Thyroid gland (tissue), 4 donors: ENCODE data around the gene TTC38.

Experiments
- POLR2A ChIP-seq, 2 donors: fragments of 450-650 bp; IDR thresholded peaks; one replicate each; pipeline ENCODE4 v1.6.1; 2017; ENCODE audit warnings: antibody characterized with exemption in 2 of 2, mild to moderate bottlenecking in 2 of 2, moderate library complexity in 1 of 2
- TF ChIP-seq, protein P1 (sequence below), 6 experiments: fragments of 200-600 bp in 3 of 6; fragments of 450-650 bp in 3 of 6; sonication (generic) in 3 of 6; IDR thresholded peaks; one replicate each; pipeline ENCODE4 v1.5.1; 2016 to 2019; ENCODE audit warnings: antibody characterized with exemption in 6 of 6, mild to moderate bottlenecking in 2 of 6, inconsistent platforms in 1 of 6, moderate library complexity in 1 of 6

DNA sequence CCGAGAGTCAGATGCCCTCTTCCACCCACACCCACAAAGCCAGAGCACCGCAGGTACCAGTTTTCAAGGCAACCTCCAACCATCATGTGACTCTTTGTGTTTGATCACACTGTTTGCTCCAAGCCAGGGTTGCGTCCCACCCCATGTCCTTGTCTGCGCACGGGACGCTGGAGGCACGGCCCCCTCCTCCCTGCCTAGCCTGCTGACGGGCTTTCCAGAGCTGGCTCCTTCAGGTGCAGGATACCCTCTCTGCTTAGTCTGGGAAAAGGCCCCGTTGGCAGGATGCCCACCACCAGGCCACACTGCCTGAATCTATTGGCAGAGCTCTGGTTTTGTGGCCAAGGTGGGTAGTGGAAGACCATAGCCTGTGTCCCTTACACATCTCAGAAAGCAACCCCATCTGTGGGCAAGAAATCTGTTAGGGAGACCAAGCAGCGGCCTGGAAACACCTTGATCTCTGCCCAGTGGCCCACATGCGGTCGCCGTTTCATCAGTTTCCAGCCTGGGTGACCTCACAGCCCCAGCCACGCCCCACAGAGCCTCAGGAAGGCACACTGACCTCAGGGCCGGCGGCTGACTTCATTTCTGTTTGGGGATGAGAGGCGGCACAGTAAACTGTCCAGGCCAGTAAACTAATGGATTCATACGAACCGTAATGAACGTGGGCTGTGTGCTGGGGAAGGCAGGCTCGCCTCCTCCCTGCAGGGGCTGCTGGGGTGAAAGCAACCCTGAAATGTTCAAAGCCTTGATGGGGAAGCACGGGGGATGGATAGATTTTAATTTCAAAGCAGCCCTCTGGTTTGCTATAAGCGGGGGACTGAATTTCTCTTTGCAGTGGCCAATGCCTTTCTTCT, 43.5 kb upstream of the TTC38 start:
- TF ChIP-seq, protein P1, sequence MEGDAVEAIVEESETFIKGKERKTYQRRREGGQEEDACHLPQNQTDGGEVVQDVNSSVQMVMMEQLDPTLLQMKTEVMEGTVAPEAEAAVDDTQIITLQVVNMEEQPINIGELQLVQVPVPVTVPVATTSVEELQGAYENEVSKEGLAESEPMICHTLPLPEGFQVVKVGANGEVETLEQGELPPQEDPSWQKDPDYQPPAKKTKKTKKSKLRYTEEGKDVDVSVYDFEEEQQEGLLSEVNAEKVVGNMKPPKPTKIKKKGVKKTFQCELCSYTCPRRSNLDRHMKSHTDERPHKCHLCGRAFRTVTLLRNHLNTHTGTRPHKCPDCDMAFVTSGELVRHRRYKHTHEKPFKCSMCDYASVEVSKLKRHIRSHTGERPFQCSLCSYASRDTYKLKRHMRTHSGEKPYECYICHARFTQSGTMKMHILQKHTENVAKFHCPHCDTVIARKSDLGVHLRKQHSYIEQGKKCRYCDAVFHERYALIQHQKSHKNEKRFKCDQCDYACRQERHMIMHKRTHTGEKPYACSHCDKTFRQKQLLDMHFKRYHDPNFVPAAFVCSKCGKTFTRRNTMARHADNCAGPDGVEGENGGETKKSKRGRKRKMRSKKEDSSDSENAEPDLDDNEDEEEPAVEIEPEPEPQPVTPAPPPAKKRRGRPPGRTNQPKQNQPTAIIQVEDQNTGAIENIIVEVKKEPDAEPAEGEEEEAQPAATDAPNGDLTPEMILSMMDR (IDR thresholded peaks at IDR 0.05), result no peak
- TF ChIP-seq POLR2A (IDR thresholded peaks at IDR 0.05), result no peak
